GM21515 (cell line): ENCODE results near the gene DNMT1.
"Not testable (repeated sequence)": the region's sequence is repeated elsewhere in the genome, so short reads cannot be mapped to it uniquely, and the experiment has no call there.

Experiments
- ATAC-seq: cut with Tn5 transposase; IDR thresholded peaks from one replicate; pipeline ENCODE4 v1.9.1; 2021; ENCODE audit not compliant: unreplicated experiment

The DNMT1 gene

DNA sequence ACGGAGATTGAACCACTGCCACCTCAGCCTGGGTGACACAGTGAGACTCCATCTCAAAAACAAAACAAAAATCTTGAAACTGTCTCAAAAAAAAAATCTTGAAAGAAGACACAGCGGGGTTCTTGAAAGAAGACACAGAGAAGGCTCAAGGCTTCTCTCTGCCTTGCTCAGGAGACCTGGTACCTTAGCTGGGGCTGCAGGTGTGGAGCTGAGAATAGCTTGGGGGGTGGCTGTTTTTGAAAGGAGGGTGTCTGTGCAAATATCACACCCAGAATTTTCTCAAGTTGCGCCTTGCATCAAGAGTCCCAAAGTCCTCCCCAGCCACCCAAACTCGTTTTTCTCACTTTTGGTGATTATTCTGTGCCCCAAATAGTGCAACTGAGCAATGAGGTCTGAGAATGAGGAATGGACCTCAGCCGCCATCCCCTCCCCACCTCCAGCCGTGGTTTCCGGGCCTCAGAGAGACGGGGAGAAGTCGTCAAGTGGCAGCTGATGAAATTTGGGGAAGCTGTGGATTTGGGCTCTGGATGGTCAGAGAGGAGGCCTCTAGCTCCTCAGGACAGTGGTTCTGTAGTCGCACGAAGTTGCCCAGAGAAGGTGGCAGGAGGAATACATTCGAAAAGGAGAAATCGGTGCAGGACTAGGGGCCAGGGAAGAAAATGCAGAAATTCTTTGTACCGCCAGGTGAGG is 27.6 kb upstream of the DNMT1 start:
- no peak for ATAC-seq

DNA sequence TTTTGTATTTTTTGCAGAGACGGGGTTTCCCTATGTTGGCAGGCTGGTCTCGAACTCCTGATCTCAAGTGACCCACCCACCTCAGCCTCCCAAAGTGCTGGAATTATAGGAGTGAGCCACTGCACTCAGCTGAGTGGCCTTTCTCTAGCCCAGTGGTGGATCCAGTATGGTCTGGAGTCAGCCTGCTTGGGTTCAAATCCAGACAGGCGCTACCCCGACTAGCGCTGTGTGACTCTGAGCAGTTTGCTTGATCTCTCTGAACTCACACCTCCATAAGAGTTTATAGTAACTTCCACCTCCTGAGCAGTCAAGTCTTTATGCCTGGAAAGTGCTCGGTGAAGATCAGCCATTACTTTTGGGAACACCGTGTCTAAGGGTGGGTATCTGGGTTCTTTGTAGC is 25.9 kb upstream of the DNMT1 start:
- ATAC-seq, result no peak

DNA sequence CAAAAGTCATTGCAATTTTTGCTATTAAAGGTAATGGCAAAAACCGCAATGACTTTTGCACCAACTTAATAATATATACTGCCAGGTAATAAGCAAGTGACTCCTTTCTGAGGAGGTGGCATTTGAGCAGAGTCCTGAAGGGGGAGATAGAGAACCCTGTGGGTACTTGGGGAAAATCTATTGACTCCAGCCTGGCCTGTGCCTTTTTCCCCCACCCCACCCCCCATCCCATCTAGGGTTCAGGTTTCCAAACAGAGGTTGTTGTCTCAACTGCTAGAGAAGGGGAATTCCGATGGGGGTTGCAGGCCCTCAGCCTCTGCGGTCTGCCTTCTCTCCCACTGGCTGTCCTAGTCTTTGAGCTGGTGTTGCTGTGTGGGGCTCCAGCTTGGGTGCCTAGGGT is 24.9 kb upstream of the DNMT1 start:
- ATAC-seq, result no peak

DNA sequence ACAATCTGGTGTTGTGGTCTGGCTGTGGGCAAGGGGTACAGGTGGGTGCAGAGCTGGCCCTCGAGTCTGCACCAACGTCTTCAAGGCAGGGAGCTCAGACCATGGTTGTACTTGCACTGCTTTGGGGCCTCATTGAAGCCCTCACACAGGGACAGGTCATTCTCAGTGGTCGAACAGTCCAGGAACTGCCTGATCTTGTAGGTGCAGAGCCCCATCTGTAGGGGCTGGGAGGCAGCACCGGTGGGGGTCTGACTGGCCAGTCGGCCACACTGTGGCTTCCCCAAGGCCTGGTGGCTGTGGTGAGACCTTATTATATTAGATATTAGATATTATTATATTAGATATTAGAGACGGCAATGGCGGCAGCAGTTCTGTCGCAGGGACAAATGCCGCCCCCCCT is 22.3 kb upstream of the DNMT1 start:
- no peak for ATAC-seq

DNA sequence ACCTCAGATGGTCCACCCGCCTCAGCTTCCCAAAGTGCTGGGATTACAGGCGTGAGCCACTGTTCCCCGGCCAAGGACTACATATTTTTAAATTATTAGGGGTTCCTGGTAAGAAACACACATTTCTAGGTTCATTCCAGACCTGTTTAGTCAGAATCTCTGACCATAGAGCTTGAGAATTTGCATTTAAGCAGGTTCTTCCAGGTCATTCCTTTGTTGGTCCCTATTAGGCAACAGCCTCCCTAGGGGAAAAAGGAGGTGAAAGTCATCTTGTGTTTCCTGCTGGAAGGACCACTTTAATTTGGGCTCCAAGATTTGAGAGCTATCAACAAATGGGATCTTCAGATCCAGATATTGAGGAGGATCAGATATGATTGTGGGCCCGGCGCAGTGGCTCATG is 20.0 kb upstream of the DNMT1 start:
- ATAC-seq, result no peak

DNA sequence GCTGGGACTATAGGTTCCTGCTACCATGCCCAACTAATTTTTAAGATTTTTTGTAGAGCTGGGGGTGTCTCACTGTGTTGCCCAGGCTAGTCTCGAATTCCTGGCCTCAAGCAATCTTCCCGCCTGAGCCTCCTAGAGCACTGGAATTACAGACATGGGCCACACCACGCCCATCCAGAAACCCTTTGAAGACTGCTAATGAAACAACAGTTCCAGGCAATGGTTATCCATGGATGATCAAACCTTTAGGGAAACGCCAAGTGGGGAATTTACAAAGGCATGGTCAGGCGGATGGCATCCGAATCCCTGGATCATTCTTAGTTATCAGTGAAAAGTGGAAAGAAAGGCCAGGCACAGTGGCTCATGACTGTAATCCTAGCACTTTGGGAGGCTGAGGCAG is 16.9 kb upstream of the DNMT1 start:
- ATAC-seq, result no peak

DNA sequence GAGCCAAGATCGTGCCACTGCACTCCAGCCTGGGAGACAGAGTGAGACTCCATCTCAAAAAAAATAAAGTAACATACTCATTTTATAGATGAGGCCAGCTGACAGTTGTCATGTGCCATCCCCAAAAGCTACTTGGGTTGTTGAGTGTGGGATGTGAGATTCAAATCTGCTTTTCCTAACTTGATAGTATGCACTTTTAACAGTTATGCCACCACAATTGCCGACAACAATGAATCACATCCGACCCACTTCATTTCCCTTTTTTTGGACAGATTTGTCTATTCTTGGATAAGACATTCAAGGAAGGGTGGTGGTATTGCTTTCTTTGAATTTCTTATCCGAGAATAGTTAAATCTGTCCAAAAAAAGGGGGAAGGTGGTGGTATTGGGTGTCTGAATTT is 16.3 kb upstream of the DNMT1 start:
- no peak for ATAC-seq

DNA sequence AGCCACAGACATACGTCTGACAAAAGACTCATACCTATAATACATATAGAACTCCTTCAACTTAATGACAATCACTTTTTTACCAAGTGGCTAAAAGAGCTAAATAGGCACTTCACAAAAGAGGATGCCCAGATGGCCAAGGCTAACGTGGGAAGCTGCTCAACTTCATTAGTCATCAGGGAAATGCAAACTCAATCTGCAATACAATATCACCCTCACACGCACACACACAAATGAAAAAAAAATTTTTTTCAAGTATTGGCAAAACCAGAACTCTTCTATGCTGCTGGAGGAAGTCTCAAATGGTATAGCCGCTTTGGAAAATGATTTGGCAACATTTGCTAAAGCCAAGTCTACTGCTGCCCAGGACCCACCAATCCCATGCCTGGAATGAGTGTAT is 14.6 kb upstream of the DNMT1 start:
- no peak for ATAC-seq

DNA sequence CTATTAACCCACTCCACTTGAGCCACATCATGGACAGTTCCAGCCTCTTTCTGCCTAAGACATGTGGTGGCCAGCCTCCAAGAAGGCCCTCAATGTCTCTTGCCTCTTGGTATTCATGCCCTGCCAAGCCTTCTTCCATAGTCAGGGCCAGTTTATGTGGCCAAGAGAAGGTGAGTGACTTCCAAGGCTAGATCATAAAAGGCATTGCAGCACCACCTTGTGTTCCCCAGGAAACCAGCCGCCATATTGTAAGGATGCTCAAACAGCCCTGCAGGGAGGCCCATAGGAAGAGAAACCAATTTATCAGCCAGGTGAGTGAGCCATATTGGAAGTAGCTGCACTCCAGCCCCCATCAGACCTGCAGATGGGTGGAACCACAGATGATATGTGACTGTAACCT is 12.3 kb upstream of the DNMT1 start:
- ATAC-seq, result no peak

DNA sequence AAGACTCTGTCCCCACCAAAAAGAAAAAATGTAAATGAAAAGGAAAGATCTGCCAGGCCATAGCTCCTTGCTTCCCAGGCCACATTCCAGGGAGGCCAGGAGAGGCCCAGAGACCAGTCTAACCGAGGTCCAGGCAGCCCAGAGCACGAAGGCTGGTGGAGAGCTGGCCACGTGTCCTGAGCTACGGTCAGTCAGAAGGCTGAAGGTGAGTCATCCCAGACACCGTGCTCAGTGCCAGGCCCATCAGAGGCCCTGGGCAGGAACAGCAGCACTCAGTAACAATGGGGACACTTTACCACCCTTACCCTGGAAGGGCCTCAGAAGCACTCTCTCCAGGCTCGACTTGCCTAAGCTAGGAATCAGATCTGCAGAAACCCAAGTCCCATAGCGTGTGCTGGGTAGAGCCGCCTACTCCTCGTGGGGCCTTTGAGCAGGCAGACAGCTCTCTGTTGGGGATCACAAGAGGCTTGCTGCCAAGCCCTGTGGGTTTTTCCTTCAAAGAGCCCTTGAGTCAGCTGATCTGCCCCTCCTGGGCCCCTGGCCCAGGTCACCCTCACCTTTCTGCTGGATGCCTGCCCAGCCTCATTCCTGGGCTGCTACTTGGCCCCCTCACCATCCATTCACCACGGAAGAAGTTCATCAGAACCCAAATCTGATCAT is 11.6 kb upstream of the DNMT1 start:
- no peak for ATAC-seq

DNA sequence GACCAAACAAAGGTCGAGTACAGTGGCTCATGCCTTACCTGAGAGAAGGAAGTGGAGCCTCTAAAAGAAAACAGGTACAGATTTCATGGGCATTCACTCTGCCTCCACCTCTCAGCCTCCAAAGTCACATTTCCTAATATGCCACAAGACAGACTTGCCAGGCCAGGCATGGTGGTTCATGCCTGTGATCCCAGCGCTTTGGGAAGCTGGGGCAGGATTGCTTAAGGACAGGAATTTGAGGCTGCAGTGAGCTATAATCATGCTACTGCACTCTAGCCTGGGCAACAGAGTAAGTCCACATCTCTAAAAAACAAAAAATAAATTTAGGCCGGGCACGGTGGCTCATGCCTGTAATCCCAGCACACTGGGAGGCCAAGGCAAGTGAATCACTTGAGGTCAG is 10.9 kb upstream of the DNMT1 start:
- ATAC-seq, result no peak

DNA sequence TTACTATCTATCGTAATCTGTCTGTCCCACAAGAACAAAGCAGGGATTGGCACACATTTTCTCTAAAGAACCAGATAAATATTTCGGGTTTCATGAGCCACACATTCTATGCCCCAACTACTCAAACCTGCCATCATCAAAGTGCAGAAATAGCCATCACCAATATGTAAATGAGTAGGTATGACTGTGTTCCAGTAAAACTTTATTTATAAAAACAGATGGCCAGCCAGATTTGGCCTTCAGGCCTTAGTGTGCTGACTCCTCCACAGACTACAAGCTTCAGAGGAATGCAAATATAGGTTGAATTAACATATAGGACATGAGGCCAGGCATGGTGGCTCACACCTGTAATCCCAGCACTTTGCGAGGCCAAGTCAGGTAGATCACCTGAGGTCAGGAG is 8.9 kb upstream of the DNMT1 start:
- no peak for ATAC-seq

DNA sequence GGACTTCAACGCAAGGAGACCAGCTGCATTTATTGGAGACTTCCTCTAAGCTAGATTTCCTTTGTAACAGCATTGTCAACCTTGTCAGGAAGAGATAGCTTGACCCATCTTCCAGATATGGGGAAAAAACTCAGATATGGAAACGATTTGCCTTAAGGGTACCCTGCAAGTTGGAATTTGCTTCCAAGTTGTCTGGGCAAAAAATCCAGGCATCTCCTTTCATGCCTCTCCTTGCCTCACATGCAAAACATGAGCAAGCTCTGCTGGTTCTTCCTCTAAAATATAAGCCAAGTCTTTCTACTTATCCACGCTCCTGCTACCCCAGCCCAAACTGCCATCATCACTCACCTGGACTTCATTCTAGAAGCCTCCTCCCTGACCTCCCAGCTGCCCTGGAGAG is 6.4 kb upstream of the DNMT1 start:
- ATAC-seq, result no peak

DNA sequence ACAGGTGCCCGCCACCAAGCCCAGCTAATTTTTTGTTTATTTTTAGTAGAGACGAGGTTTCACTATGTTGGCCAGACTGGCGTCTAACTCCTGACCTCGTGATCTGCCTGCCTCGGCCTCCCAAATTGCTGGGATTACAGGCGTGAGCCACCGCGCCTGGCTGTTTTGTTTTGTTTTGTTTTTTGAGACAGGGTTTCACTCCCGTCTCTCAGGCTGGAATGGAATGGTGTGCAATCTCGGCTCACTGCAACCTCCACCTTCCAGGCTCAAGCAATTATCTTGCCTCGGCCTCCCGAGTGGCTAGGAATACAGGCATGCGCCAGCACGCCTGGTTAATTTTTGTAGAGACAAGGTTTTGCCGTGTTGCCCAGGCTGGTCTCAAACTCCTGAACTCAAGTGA is 5.3 kb upstream of the DNMT1 start:
- ATAC-seq, result not testable (repeated sequence)

DNA sequence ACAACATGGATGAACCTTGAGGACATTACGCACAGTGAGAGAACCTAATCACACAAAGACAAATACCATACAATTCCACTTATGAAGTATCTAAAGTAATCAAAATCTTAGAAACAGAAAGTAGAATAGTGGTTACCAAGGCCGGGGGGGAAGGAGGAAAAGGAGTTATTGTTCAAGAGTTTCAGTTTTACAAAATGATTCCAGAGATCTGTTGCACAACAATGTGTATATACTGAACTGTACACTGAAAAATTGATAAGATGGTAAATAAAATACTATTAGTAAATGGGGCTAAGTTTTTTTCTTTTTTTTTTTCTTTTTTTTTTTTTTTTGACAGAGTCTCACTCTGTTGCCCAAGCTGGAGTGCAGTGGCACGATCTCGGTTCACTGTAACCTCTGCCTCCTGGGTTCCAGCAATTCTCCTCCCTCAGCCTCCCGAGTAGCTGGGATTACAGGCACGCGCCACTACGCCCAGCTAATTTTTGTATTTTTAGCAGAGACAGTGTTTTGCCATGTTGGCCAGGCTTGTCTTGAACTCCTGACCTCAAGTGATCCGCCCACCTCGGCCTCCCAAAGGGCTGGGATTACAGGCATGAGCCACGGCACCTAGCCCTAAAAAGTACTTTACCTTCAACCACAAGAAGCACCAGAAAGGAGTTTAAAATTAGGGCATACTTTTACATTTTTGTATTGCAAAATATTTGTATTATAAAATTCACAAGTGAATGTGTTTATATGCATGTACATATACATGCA is 4.3 kb upstream of the DNMT1 start:
- ATAC-seq, result not testable (repeated sequence)

DNA sequence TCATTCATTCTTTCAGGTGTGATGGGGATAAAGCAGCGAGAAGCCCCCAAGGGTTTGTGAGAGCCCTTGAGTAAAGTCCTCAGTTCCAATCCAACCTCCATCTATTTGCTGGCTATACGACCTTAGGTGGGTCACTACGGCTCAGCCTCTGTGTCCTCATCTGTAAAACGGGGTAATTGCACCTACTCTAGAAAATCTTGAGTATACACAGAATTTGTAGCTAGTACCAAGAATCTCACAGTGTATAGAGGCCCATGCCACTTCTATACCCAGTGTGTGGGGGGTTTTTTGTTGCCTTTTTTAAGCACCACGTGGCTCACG is 406 bp upstream of the DNMT1 start:
- no peak for ATAC-seq

DNA sequence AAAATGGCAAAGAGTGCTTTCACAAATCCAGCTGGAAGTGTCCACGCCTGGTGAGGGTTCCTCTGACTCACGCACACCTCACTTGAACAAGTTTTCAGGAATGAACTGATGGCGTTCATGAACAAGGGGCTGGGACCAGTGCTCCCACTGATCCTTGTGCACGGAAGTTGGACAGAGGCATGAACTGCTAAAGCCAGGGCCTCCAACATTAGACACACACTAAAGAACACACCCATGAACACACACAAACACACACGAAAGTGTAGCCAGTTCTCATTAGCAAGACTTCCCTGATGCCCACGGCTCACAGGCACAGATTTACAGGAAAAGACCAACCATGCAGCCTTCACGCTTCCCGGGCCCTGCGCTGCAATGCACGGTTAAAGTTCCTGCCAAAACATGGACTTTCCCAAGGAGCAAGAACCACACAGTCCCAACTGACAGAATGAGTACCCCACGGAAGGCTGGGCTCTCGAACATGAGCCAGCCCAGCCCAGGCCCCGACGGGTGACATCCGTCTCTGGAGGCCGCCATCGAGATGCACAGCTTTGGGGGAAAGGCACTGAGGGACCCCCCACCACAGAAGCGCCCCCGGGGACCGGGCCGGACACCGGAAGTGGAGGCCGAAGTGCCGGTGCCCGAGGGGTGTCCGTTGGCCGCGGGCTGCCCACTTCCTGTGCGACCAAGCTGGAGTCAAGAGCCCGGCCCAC is 808 bp downstream of the DNMT1 start:
- peak; percentile 24 for ATAC-seq

DNA sequence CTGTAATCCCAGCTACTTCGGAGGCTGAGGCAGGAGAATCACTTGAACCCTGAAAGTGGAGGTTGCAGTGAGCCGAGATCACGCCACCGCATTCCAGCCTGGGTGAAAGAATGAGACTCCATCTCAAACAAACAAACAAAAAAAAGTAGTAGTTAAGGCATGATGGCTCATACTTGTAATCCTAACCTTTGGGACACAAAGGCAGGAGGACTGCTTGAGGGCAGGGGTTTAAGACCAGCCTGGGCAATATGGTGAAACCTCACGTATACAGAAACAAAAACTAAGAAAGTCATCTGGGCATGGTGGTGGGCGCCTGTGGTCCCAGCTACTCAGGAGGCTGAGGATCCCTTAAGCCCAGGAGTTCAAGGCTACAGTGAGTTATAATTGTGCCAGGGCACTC is 1.8 kb downstream of the DNMT1 start:
- ATAC-seq, result no peak

DNA sequence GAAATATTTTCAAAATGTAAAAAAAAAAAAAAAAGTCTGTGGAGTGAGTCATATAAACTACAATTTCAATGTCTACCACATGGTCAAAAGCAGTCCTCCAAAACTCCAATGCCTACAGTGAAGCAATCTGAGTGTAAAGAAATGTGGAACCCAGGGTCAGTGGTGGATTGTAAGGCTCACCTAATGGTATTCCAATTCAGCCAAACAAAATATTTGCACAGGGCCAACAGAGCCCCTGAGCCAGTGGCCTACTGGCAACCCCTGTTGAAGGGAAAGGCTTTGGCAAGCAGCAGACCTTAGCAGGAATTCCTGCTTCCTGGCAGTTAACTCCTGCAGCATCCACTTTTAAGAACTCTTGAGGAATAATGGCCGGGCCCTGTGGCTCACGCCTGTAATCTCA is 3.4 kb downstream of the DNMT1 start:
- no peak for ATAC-seq

DNA sequence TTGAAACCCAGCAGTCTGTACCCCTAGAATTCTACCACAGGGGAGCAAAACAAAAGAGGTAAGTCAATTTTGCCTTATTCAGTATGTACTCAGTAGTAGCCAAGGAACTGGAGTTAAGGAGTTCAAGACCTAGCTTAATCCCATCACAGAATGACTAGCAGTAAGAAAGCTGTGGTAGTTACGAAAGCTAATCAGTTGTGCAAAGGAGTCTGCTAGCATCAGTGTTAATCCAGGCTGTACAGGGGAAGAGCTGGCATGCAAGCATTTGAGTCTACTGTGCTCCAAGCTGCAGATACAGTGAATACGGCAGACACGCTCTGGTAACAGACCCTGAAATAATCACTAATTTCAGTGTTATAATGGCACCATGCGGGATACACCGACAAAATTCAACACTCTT is 4.7 kb downstream of the DNMT1 start:
- ATAC-seq, result no peak

DNA sequence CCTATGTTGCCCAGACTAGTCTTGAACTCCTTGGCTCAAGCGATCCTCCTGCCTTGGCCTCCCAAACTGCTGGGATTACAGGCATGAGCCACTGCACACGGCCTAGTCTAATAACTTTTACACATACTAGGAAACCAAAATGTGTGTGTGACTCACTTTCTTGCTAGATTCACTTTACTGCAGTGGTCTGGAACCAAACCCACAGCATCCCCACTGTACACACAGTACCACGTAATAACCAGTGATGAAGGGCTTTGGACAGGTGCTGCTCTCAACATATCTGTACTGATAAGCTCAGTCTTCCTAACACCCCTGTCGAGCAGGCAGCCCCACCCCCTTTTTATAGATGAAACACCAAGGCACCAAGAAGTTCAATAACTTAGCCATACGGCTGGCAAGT is 5.1 kb downstream of the DNMT1 start:
- no peak for ATAC-seq

DNA sequence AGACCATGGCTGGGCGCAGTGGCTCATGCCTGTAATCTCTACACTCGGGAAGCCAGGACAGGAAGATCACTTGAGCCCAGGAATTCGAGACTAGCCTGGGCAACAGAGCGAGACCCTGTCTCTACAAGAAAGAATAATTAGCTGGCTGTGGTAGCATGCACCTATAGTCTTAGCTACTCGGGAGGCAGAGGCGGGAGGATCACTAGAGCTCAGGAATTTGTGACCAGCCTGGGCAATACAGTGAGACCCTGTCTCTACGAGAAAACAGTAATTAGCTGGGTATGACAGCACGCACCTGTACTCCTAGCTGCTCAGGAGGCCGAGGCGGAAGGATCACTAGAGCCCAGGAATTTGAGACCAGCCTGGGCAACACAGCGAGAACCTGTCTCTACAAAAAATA is 7.4 kb downstream of the DNMT1 start:
- ATAC-seq, result no peak
